DOHH2 (cell line): ENCODE measurements around the gene SKIC8.

Source experiments
- H3F3A ChIP-seq: fragments of 200-600 bp; sonication (generic), shearing (Covaris generic); 2 replicates; pipeline ENCODE4 v1.6.0; 2016; ENCODE audit warnings: antibody characterized with exemption, mild to moderate bottlenecking; ENCODE audit not compliant: control insufficient read depth, insufficient read depth
- H3K27ac ChIP-seq: fragments of 200-600 bp; sonication (generic); 2 replicates; pipeline ENCODE4 v1.5.1; 2014; ENCODE audit warnings: low read depth, mild to moderate bottlenecking, low read length, moderate library complexity
- H3K27me3 ChIP-seq: fragments of 200-600 bp; sonication (generic); 2 replicates; pipeline ENCODE4 v1.6.1; 2014; ENCODE audit warnings: mild to moderate bottlenecking, low read length, mixed read lengths; ENCODE audit not compliant: control insufficient read depth
- H3K36me3 ChIP-seq: fragments of 200-600 bp; sonication (generic); 2 replicates; pipeline ENCODE4 v1.6.1; 2014; ENCODE audit warnings: mild to moderate bottlenecking, low read length, moderate library complexity, mixed read lengths; ENCODE audit not compliant: control insufficient read depth
- H3K4me1 ChIP-seq: fragments of 200-600 bp; sonication (generic); 2 replicates; pipeline ENCODE4 v1.6.1; 2014; ENCODE audit warnings: mild to moderate bottlenecking, low read length, mixed read lengths; ENCODE audit not compliant: control insufficient read depth
- H3K4me2 ChIP-seq: fragments of 200-600 bp; sonication (generic); 2 replicates; pipeline ENCODE4 v1.6.0; 2014; ENCODE audit warnings: mild to moderate bottlenecking, low read length, moderate library complexity
- H3K4me3 ChIP-seq: fragments of 200-600 bp; sonication (generic); 2 replicates; pipeline ENCODE4 v1.5.1; 2014; ENCODE audit warnings: mild to moderate bottlenecking, low read length, mixed read lengths
- H3K79me2 ChIP-seq: fragments of 200-600 bp; sonication (generic); 2 replicates; pipeline ENCODE4 v1.6.1; 2014; ENCODE audit warnings: mild to moderate bottlenecking, low read length, mixed read lengths; ENCODE audit not compliant: control insufficient read depth
- H3K9me2 ChIP-seq: fragments of 200-600 bp; sonication (generic); replicated peaks from 2 replicates; pipeline ENCODE4 v1.6.1; 2014; ENCODE audit warnings: mild to moderate bottlenecking, low read length, mixed read lengths; ENCODE audit not compliant: control insufficient read depth
- H3K9me3 ChIP-seq: fragments of 200-600 bp; sonication (generic); 2 replicates; pipeline ENCODE4 v1.6.1; 2014; ENCODE audit warnings: antibody characterized with exemption, low read length, mixed read lengths; ENCODE audit not compliant: control insufficient read depth, insufficient read depth
- H4K20me1 ChIP-seq: fragments of 200-600 bp; sonication (generic); 2 replicates; pipeline ENCODE4 v1.6.0; 2014; ENCODE audit warnings: low read depth, mild to moderate bottlenecking, antibody characterized with exemption, low read length, moderate library complexity; ENCODE audit not compliant: control insufficient read depth, insufficient read depth
- EZH2phosphoT487 ChIP-seq: fragments of 200-600 bp; sonication (generic); IDR thresholded peaks from 2 replicates; pipeline ENCODE4 v1.6.1; 2017; ENCODE audit warnings: borderline replicate concordance, mild to moderate bottlenecking, antibody characterized with exemption, low read length, moderate library complexity, mixed read lengths
- TF ChIP-seq, protein P1 (sequence below): fragments of 200-600 bp; sonication (generic); IDR thresholded peaks from one replicate; pipeline ENCODE4 v1.5.1; 2014; ENCODE audit warnings: antibody characterized with exemption, mild to moderate bottlenecking, low read depth, low read length; ENCODE audit not compliant: poor library complexity, severe bottlenecking

The SKIC8 gene

DNA sequence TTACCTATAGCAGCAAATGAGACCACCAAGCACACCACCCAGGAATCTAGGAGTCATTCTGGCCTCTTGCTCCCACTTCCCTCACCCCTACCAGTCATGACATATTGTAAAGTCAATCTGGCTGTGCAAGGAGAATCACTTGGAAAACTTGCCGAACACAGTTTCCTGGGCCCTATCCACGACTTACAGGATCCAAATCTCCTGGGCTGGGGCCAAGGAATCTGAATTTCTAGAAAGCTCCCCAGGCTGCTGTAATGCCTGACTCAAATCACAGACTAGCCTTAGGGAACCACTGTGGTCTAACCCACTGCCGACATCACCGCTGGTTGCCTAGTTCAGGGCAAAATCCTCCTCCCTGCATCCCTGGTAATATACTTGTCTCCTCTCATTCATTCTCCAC lies 36.6 kb upstream of the SKIC8 start:
- TF ChIP-seq EZH2phosphoT487 = no peak
- TF ChIP-seq, protein P1, sequence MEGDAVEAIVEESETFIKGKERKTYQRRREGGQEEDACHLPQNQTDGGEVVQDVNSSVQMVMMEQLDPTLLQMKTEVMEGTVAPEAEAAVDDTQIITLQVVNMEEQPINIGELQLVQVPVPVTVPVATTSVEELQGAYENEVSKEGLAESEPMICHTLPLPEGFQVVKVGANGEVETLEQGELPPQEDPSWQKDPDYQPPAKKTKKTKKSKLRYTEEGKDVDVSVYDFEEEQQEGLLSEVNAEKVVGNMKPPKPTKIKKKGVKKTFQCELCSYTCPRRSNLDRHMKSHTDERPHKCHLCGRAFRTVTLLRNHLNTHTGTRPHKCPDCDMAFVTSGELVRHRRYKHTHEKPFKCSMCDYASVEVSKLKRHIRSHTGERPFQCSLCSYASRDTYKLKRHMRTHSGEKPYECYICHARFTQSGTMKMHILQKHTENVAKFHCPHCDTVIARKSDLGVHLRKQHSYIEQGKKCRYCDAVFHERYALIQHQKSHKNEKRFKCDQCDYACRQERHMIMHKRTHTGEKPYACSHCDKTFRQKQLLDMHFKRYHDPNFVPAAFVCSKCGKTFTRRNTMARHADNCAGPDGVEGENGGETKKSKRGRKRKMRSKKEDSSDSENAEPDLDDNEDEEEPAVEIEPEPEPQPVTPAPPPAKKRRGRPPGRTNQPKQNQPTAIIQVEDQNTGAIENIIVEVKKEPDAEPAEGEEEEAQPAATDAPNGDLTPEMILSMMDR = no peak
- H3K27me3 ChIP-seq = peaks cover 18% of the 10 kb centered on the region
- H3K79me2 ChIP-seq = no peaks in the 10 kb centered on the region
- no peaks in the 10 kb centered on the region for H3K36me3 ChIP-seq
- H4K20me1 ChIP-seq = no peaks in the 10 kb centered on the region
- no peak overlapping the region for H3K4me3 ChIP-seq
- no peaks in the 10 kb centered on the region for H3F3A ChIP-seq
- H3K4me2 ChIP-seq = no peak overlapping the region
- no peaks in the 10 kb centered on the region for H3K9me3 ChIP-seq
- H3K4me1 ChIP-seq = no peaks in the 10 kb centered on the region
- no peaks in the 10 kb centered on the region for H3K9me2 ChIP-seq
- H3K27ac ChIP-seq = no peak overlapping the region

DNA sequence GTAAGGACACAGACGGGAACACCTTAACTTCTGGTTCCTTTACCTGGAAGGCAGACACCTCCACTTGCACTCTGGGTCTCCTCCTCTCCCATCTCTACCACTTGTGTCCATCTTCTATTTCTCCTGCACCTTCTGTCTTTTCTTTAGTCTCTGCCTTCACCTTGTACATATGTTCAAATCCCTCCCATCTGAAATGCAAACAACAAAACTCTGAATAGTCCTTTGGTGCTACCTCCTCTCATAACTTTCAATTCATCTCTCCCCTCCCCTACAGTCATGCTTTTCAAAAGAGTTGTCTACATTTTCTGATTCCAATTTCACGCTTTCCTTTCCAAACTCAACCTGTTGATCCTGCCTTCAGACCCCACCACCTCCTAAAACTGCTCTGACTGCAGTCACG lies 35.4 kb upstream of the SKIC8 start:
- Histone ChIP-seq H3K79me2 (no peaks in the 10 kb centered on the region), H3K27me3 (peaks cover 11% of the 10 kb centered on the region), H3K27ac (no peak overlapping the region), H3K4me1 (no peaks in the 10 kb centered on the region), H4K20me1 (no peaks in the 10 kb centered on the region), H3F3A (no peaks in the 10 kb centered on the region), H3K4me3 (no peak overlapping the region), H3K9me2 (no peaks in the 10 kb centered on the region), H3K9me3 (no peaks in the 10 kb centered on the region), H3K36me3 (no peaks in the 10 kb centered on the region), H3K4me2 (no peak overlapping the region)
- no peak for TF ChIP-seq EZH2phosphoT487
- TF ChIP-seq, protein P1 = no peak

DNA sequence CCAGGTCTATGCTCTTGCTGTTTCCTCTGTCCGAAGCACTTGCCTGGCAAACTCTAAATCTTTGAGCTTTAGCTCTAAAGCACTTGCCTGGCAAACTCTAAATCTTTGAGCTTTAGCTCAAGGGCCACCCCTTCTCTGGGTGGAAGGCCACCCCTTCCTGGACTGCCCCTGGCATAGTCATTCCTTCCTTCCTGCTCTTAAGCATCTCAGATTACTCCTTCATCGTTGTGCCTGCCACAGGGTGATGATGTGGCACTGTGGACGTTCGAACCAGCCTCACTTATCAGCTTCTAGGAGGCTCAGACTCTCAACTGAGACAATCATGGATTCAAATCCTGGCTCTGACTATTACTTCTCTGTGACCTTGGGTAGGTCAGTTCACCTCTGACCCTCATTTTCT lies 30.2 kb upstream of the SKIC8 start:
- H3F3A ChIP-seq = no peaks in the 10 kb centered on the region
- TF ChIP-seq, protein P1 = no peak
- no peak for TF ChIP-seq EZH2phosphoT487
- no peaks in the 10 kb centered on the region for H3K79me2 ChIP-seq
- no peaks in the 10 kb centered on the region for H3K4me1 ChIP-seq
- no peak overlapping the region for H3K4me2 ChIP-seq
- no peak overlapping the region for H3K27ac ChIP-seq
- H4K20me1 ChIP-seq = no peaks in the 10 kb centered on the region
- H3K27me3 ChIP-seq = 0 out of 2 replicates have a peak, but pooled peaks cover 2% of the 10 kb centered on the region
- H3K9me2 ChIP-seq = no peaks in the 10 kb centered on the region
- H3K9me3 ChIP-seq = no peaks in the 10 kb centered on the region
- no peak overlapping the region for H3K4me3 ChIP-seq
- no peaks in the 10 kb centered on the region for H3K36me3 ChIP-seq

DNA sequence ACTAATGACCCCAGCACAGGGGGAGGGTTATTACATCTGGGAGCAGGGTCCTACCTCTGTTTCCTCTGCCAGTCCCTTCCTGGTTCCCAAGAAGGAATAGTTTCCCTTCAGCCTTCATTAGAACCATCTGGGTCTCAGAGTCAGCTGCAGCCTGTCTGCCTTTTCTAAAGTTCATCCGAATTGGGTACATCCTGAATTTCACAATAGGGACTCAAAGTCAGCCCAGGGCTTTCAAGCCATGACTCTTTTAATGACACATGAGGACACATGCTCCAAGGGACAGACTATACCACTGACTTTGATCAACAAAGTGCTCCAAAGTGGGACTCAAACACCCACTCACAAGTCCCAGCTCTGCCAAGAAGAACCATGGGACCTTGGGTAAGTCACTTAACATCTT lies 28.1 kb upstream of the SKIC8 start:
- no peak for TF ChIP-seq EZH2phosphoT487
- TF ChIP-seq, protein P1 = no peak
- Histone ChIP-seq H3K4me3 (no peak overlapping the region), H3K79me2 (no peaks in the 10 kb centered on the region), H3K27me3 (peaks cover 2% of the 10 kb centered on the region; the same call in 1 of the 2 replicates), H3F3A (no peaks in the 10 kb centered on the region), H3K27ac (no peak overlapping the region), H4K20me1 (no peaks in the 10 kb centered on the region), H3K9me3 (no peaks in the 10 kb centered on the region), H3K9me2 (no peaks in the 10 kb centered on the region), H3K36me3 (no peaks in the 10 kb centered on the region), H3K4me2 (no peak overlapping the region), H3K4me1 (no peaks in the 10 kb centered on the region)
